ENCODE results near the gene UST. TPM values are rescaled to one million over a fixed set of nuclear protein-coding genes. Genes with fewer than 3 reads are reported as not detected.
A peak's percentile ranks its signal among the peaks of the same experiment; 100 is the strongest.

UST gene
- total and polyA plus RNA-seq, 2 of the 8 experiments (the other 6 are each of a cell fraction or from before 2014, with no cell fraction given), result 13.5 to 34.5 TPM

GRCh38 chr6:148980234-148980633 is 233.4 kb downstream of the UST start:
- no peak overlapping the region for H3K4me2 ChIP-seq (ENCODE audit: insufficient read depth in 1 of 2, low read depth in 2 of 2, low read length in 2 of 2)
- no peak overlapping the region for H2AFZ ChIP-seq (ENCODE audit: low read length)
- no peak for FAIRE-seq

More at GRCh38 chr6:148980234-148980633, 233.4 kb downstream of the UST start:
- Histone ChIP-seq H2BK120ac (replicated peaks; ENCODE audit: low read depth, low read length) (no peak overlapping the region), H3K56ac (replicated peaks; ENCODE audit: insufficient read length, low read depth, low read length) (no peak overlapping the region), H3K23ac (ENCODE audit: insufficient read length) (no peak overlapping the region), H3K9me3 (ENCODE audit: insufficient read depth in 2 of 2, low read depth in 1 of 2, low read length in 1 of 2) (no peaks in the 10 kb centered on the region), H4K8ac (ENCODE audit: extremely low read depth, insufficient read depth, low read length) (no peak overlapping the region), H4K20me1 (replicated peaks in 1 of 2; ENCODE audit: control insufficient read depth in 1 of 2, insufficient read depth in 2 of 2, low read length in 2 of 2) (no peaks in the 10 kb centered on the region), H2BK12ac (ENCODE audit: low read depth, low read length) (0 out of 2 replicates have a peak overlapping the region, but pooled peaks have one; percentile 13), H3K4ac (replicated peaks; ENCODE audit: insufficient read length, low read depth, low read length) (no peak overlapping the region), H4K5ac (ENCODE audit: insufficient read length, low read depth, low read length) (no peak overlapping the region), H3K27me3 (replicated peaks in 1 of 4; ENCODE audit: control insufficient read depth in 3 of 4, extremely low read depth in 1 of 4, insufficient read depth in 3 of 4, low read length in 3 of 4) (no peaks in the 10 kb centered on the region), H2BK15ac (ENCODE audit: low read length) (no peak overlapping the region), H2BK5ac (ENCODE audit: low read depth, low read length) (no peak overlapping the region), H4K91ac (replicated peaks; ENCODE audit: insufficient read length, low read length) (no peak overlapping the region), H3K36me3 (ENCODE audit: control insufficient read depth in 2 of 4, insufficient read depth in 4 of 4, low read length in 3 of 4) (peaks cover 0 to 14% (median 1%) of the 10 kb centered on the region in 4 experiments; a peak in 1 of 8 replicates), H3K27ac (ENCODE audit: low read depth, low read length) (no peak overlapping the region), H3K79me1 (ENCODE audit: low read depth, low read length) (no peaks in the 10 kb centered on the region), H3K79me2 (ENCODE audit: control insufficient read depth in 1 of 2, insufficient read depth in 2 of 2, low read length in 2 of 2) (no peaks in the 10 kb centered on the region; a peak in 1 of 4 replicates), H3K9ac (replicated peaks in 1 of 4; ENCODE audit: extremely low read depth in 1 of 4, low read depth in 3 of 4, low read length in 3 of 4) (no peak overlapping the region), H2AK5ac (ENCODE audit: low read depth, low read length) (no peak overlapping the region), H3K14ac (ENCODE audit: insufficient read length) (no peak overlapping the region), H3K18ac (ENCODE audit: extremely low read depth, low read length) (no peak overlapping the region), H2BK20ac (ENCODE audit: low read length) (no peak overlapping the region), H3K4me3 (ENCODE audit: extremely low read depth in 1 of 4, insufficient read depth in 2 of 4, low read depth in 3 of 4, low read length in 4 of 4) (no peak overlapping the region), H3K4me1 (replicated peaks in 1 of 4; ENCODE audit: control insufficient read depth in 3 of 4, insufficient read depth in 4 of 4, low read length in 3 of 4) (peaks cover 2 to 5% (median 2%) of the 10 kb centered on the region in 4 experiments; a peak in 3 of 7 replicates), H3K23me2 (ENCODE audit: low read depth, low read length) (no peaks in the 10 kb centered on the region; the same call in 1 of the 2 replicates)
- 89% methylated on average over 3 of the region's 3 CpGs; no CpG with 5 or more reads in 1 of the 2 experiments for WGBS, 2 experiments (ENCODE audit: extremely low coverage in 1 of 2, insufficient coverage in 1 of 2, insufficient read length in 1 of 2, insufficient replicate concordance in 2 of 2, low coverage in 1 of 2, low lambda C conversion rate in 2 of 2, missing lambda C conversion rate in 1 of 2)
- TF ChIP-seq TEAD4 (IDR thresholded peaks at IDR 0.05; ENCODE audit: low read depth, low read length) (peak; percentile 89), RXRA (IDR thresholded peaks at IDR 0.05; ENCODE audit: insufficient read depth, low read depth, low read length) (no peak), BRCA1 (IDR thresholded peaks at IDR 0.05; ENCODE audit: low read depth, low read length) (no peak)
- ChIA-PET POLR2A (ENCODE audit: partially characterized antibody) (no interaction called here), CTCF (ENCODE audit: partially characterized antibody) (interaction anchor here (0.6 to 2.1 kb wide), 7 partner anchors 9 to 497 kb away, joined by 3 to 10 read pairs (median 3); no protein-coding TSS in a partner anchor)
- DNase-seq (ENCODE audit: low read depth in 1 of 2, low spot score in 2 of 2), result no peak

Measured in H1 (cell line).